HepG2 (cell line): ENCODE measurements around the gene TUBB2B. TPM values are rescaled to one million over a fixed set of nuclear protein-coding genes. Genes with fewer than 3 reads are reported as not detected.

Source experiments
- ARID4A ChIP-seq: sonication (generic); formaldehyde crosslinking; IDR thresholded peaks from 2 replicates; pipeline ENCODE4 v1.5.0; 2020; ENCODE audit warnings: mild to moderate bottlenecking, missing genetic modification reagents, borderline replicate concordance
- CBX1 ChIP-seq: IDR thresholded peaks from one replicate; pipeline ENCODE4 v1.6.1; 2016; ENCODE audit warnings: antibody characterized with exemption, low read depth
- CSRNP1 ChIP-seq: sonication (generic); formaldehyde crosslinking; IDR thresholded peaks from 2 replicates; pipeline ENCODE4 v1.8.1; 2023; ENCODE audit warnings: mild to moderate bottlenecking, missing genetic modification reagents
- DPF2 ChIP-seq: sonication (generic); formaldehyde crosslinking; IDR thresholded peaks from 2 replicates; pipeline ENCODE4 v1.4.0; 2020; ENCODE audit warnings: mild to moderate bottlenecking, low read depth, missing genetic modification reagents, borderline replicate concordance
- HDAC6 ChIP-seq: fragments of 200-600 bp; sonication (generic); IDR thresholded peaks from 2 replicates; pipeline ENCODE4 v1.7.0; 2017; ENCODE audit warnings: mild to moderate bottlenecking, antibody characterized with exemption, low read length, low read depth
- HIC2 ChIP-seq: sonication (generic); formaldehyde crosslinking; IDR thresholded peaks from 2 replicates; pipeline ENCODE4 v1.9.0; 2022; ENCODE audit warnings: low read depth, missing genetic modification reagents
- KDM2A ChIP-seq: sonication (generic); formaldehyde crosslinking; IDR thresholded peaks from 2 replicates; pipeline ENCODE4 v1.4.0; 2020; ENCODE audit warnings: low read depth, missing genetic modification reagents, borderline replicate concordance
- NFKBIZ ChIP-seq: IDR thresholded peaks from 2 replicates; pipeline ENCODE4 v1.6.1; 2018; ENCODE audit warnings: missing genetic modification reagents, missing compliant biosample characterization
- PHF20 ChIP-seq: sonication (generic); formaldehyde crosslinking; IDR thresholded peaks from 2 replicates; pipeline ENCODE4 v1.5.0; 2020; ENCODE audit warnings: mild to moderate bottlenecking, missing genetic modification reagents
- POLR2G ChIP-seq: fragments of 200-400 bp; formaldehyde crosslinking; IDR thresholded peaks from 2 replicates; pipeline ENCODE4 v1.6.1; 2018; ENCODE audit warnings: mild to moderate bottlenecking, low read depth, low read length, moderate library complexity
- SRSF1 ChIP-seq: fragments of 200-400 bp; formaldehyde crosslinking; optimal IDR thresholded peaks from 2 replicates; pipeline ENCODE3; 2017; ENCODE audit warnings: mild to moderate bottlenecking, low read depth, low read length, moderate library complexity
- TCF12 ChIP-seq, 2 experiments: fragments of 450-650 bp in 1 of 2; sonication (generic) in 1 of 2; formaldehyde crosslinking in 1 of 2; IDR thresholded peaks; 2 replicates each; pipeline versions ENCODE4 v1.6.1 to v1.8.0; 2017 to 2022; ENCODE audit warnings: antibody characterized with exemption in 1 of 2, mild to moderate bottlenecking in 1 of 2, missing genetic modification reagents in 1 of 2, moderate library complexity in 1 of 2
- ZBTB38 ChIP-seq: sonication (generic); formaldehyde crosslinking; IDR thresholded peaks from 2 replicates; pipeline ENCODE4 v1.5.1; 2020; ENCODE audit warnings: mild to moderate bottlenecking, missing genetic modification reagents
- ZNF414 ChIP-seq: sonication (generic); formaldehyde crosslinking; IDR thresholded peaks from 2 replicates; pipeline ENCODE4 v1.5.0; 2020; ENCODE audit warnings: missing genetic modification reagents
- ZNF639 ChIP-seq: conservative IDR thresholded peaks from 2 replicates; pipeline ENCODE4 v1.6.1; 2018; ENCODE audit warnings: missing genetic modification reagents
- ZNF652 ChIP-seq: IDR thresholded peaks from 2 replicates; pipeline ENCODE4 v1.6.1; 2016; ENCODE audit warnings: low read depth, borderline replicate concordance
- ZNF703 ChIP-seq: sonication (generic); formaldehyde crosslinking; IDR thresholded peaks from 2 replicates; pipeline ENCODE4 v1.5.1; 2020; ENCODE audit warnings: missing genetic modification reagents, mild to moderate bottlenecking, moderate library complexity, borderline replicate concordance
- ZNF749 ChIP-seq: sonication (generic); formaldehyde crosslinking; IDR thresholded peaks from 2 replicates; pipeline ENCODE4 v1.8.0; 2022; ENCODE audit warnings: mild to moderate bottlenecking, missing genetic modification reagents, moderate library complexity, borderline replicate concordance
- ZNF773 ChIP-seq: sonication (generic); formaldehyde crosslinking; IDR thresholded peaks from 2 replicates; pipeline ENCODE4 v1.4.0; 2020; ENCODE audit warnings: missing genetic modification reagents, borderline replicate concordance
- ZNF788 ChIP-seq: sonication (generic); formaldehyde crosslinking; IDR thresholded peaks from 2 replicates; pipeline ENCODE4 v1.5.0; 2020; ENCODE audit warnings: mild to moderate bottlenecking, missing genetic modification reagents, borderline replicate concordance
- ZNF792 ChIP-seq: IDR thresholded peaks from 2 replicates; pipeline ENCODE4 v1.6.1; 2016
- polyA plus RNA-seq, 8 experiments: library from polyadenylated mRNA; depleted of rRNA in 3 of 8; stranded (reverse) in 7 of 8; unstranded in 1 of 8; fragments of >200 nt; fragmentation: Illumina TruSeq in 4 of 8; extraction: Trizol in 4 of 8; gene quantifications; 2 replicates each; pipeline versions ENCODE4 v1.2.1 to v1.2.3, GENCODE V29; 2011 to 2016; ENCODE audit warnings: low read depth in 4 of 8, missing spikeins in 1 of 8, mixed read lengths in 1 of 8; ENCODE audit not compliant: insufficient read depth in 1 of 8
- total RNA-seq, 5 experiments: library from RNA; depleted of rRNA; stranded (reverse); fragments of >200 nt; fragmentation: Illumina TruSeq; extraction: Trizol; gene quantifications; 2 replicates each; pipeline ENCODE4 v1.2.3, GENCODE V29; 2016; ENCODE audit warnings: low read depth in 1 of 5

Gene TUBB2B
- total and polyA plus RNA-seq, 2 of the 13 experiments (the other 11 are each of a cell fraction or from before 2014, with no cell fraction given), result 10.3 to 23.6 TPM

GRCh38 chr6:3270258-3270657 lies 42.8 kb upstream of the TUBB2B start (continued):
- TF ChIP-seq HIC2 (CRISPR knock-in tag) (no peak), PHF20 (CRISPR knock-in tag) (no peak), ZNF749 (CRISPR knock-in tag) (no peak), ZNF773 (CRISPR knock-in tag) (no peak), ZNF652 (CRISPR knock-in tag) (no peak), NFKBIZ (CRISPR knock-in tag) (no peak), ZNF639 (no peak), KDM2A (0 out of 2 replicates have a peak, but pooled peaks have one; percentile 17), ZNF703 (CRISPR knock-in tag) (no peak), ZNF788 (CRISPR knock-in tag) (no peak), HDAC6 (no peak), ZNF792 (CRISPR knock-in tag) (no peak), DPF2 (CRISPR knock-in tag) (no peak), CBX1 (no peak), SRSF1 (no peak), ARID4A (no peak), ZBTB38 (CRISPR knock-in tag) (0 out of 2 replicates have a peak, but pooled peaks have one; percentile 28), ZNF414 (CRISPR knock-in tag) (no peak), CSRNP1 (CRISPR knock-in tag) (no peak), POLR2G (peak; percentile 11; the same call in 1 of the 2 replicates), TCF12 (IDR thresholded peaks at IDR 0.05) (no peak), TCF12 (CRISPR knock-in tag; IDR thresholded peaks at IDR 0.05) (no peak)
